ENCODE results near the gene ADAMTS5. TPM values are rescaled to one million over a fixed set of nuclear protein-coding genes. Genes with fewer than 3 reads are reported as not detected.

ADAMTS5 gene
- polyA plus RNA-seq, 3 donors: 0.86 to 1.1 (median 1.0) TPM

- WGBS (ENCODE audit: insufficient coverage): 81% methylated on average over 8 of the region's 13 CpGs
- peak overlapping the region; percentile 77 to 90 (median 84) for H3K27ac Mint-ChIP-seq
- H3K27me3 Mint-ChIP-seq (ENCODE audit: low read depth in 3 of 3): peaks cover 0 to 4% (median 0%) of the 10 kb centered on the region in 3 donors
- no peak overlapping the region for H3K9ac ChIP-seq (ENCODE audit: insufficient read depth, low read length, poor library complexity, severe bottlenecking)
- intact Hi-C loops (cut with micrococcal nuclease): no loop called here
- no peaks in the 10 kb centered on the region for H3K36me3 ChIP-seq (replicated peaks in 1 of 2; ENCODE audit: control insufficient read depth in 1 of 2, insufficient read depth in 2 of 2, low read length in 2 of 2)
- H3K9me3 ChIP-seq (replicated peaks in 1 of 2; ENCODE audit: control insufficient read depth in 1 of 2, insufficient read depth in 1 of 2, low read length in 2 of 2): no peaks in the 10 kb centered on the region
- H3K4me1 ChIP-seq (ENCODE audit: control insufficient read depth in 1 of 2, insufficient read depth in 2 of 2, low read length in 2 of 2): peaks cover 64 to 72% of the 10 kb centered on the region in 2 donors
- DNase-seq: no peak
- peak overlapping the region in 1 of 3 experiments; percentile 41 for H3K4me3 ChIP-seq (replicated peaks in 1 of 3; ENCODE audit: low read depth in 2 of 3, low read length in 3 of 3)
- H3K9me3 Mint-ChIP-seq: no peaks in the 10 kb centered on the region
- H3K27me3 ChIP-seq (ENCODE audit: control insufficient read depth in 2 of 2, insufficient read depth in 2 of 2, low read length in 2 of 2): no peaks in the 10 kb centered on the region
- TF ChIP-seq, protein P1, sequence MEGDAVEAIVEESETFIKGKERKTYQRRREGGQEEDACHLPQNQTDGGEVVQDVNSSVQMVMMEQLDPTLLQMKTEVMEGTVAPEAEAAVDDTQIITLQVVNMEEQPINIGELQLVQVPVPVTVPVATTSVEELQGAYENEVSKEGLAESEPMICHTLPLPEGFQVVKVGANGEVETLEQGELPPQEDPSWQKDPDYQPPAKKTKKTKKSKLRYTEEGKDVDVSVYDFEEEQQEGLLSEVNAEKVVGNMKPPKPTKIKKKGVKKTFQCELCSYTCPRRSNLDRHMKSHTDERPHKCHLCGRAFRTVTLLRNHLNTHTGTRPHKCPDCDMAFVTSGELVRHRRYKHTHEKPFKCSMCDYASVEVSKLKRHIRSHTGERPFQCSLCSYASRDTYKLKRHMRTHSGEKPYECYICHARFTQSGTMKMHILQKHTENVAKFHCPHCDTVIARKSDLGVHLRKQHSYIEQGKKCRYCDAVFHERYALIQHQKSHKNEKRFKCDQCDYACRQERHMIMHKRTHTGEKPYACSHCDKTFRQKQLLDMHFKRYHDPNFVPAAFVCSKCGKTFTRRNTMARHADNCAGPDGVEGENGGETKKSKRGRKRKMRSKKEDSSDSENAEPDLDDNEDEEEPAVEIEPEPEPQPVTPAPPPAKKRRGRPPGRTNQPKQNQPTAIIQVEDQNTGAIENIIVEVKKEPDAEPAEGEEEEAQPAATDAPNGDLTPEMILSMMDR (IDR thresholded peaks at IDR 0.05): no peak
- H4K20me1 ChIP-seq (ENCODE audit: insufficient read depth, low read length): no peaks in the 10 kb centered on the region
- H3K4me3 Mint-ChIP-seq: peak overlapping the region in 1 of 2 donors; percentile 59
- no peaks in the 10 kb centered on the region for H3K79me2 ChIP-seq (ENCODE audit: insufficient read depth, low read length)
- H2AFZ ChIP-seq (ENCODE audit: insufficient read depth, low read depth, low read length, poor library complexity, severe bottlenecking): peak overlapping the region; percentile 39
- peak overlapping the region; percentile 43 for H3K4me2 ChIP-seq (replicated peaks; ENCODE audit: extremely low read depth, low read length, poor library complexity, severe bottlenecking)
- H3K27ac ChIP-seq (ENCODE audit: low read depth in 1 of 2, low read length in 2 of 2): peak overlapping the region; percentile 71 to 72
- H3K36me3 Mint-ChIP-seq: peaks cover 3 to 9% of the 10 kb centered on the region in 2 donors
- peaks cover 62% of the 10 kb centered on the region for H3K4me1 Mint-ChIP-seq
Measured at GRCh38 chr21:26945916-26946675, 20.8 kb downstream of the ADAMTS5 start.

DNA sequence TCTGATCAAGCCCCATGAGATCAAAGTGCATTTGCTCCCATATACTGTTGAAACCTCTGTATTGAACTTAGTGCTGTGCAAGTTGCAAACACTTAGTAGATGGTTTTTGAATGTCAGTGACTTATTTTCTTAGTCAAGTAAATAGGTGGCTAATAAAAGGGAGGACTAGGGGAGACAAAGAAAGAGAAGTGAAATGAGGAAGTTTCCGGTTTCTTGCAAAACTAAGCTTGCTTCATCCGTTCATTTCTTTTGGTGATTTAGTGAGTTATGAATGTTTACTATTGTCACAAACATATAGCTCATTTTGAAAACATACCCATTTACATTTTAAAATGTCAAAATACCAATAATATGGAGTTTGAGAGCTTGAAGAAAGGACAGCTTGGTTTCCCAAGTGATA, 23.0 kb downstream of the ADAMTS5 start:
- no peak overlapping the region for H2AFZ ChIP-seq (ENCODE audit: insufficient read depth, low read depth, low read length, poor library complexity, severe bottlenecking)
- TF ChIP-seq, protein P1 (IDR thresholded peaks at IDR 0.05): no peak
- peak overlapping the region in 2 of 3 experiments; percentile 25 to 58 for H3K4me3 ChIP-seq (replicated peaks in 1 of 3; ENCODE audit: low read depth in 2 of 3, low read length in 3 of 3)
- peak overlapping the region; percentile 63 for H3K4me2 ChIP-seq (replicated peaks; ENCODE audit: extremely low read depth, low read length, poor library complexity, severe bottlenecking)
- no peak overlapping the region for H3K9ac ChIP-seq (ENCODE audit: insufficient read depth, low read length, poor library complexity, severe bottlenecking)
- intact Hi-C loops (cut with micrococcal nuclease): no loop called here
- Mint-ChIP-seq H3K27ac (peak overlapping the region; percentile 54 to 87 (median 72)), H3K27me3 (ENCODE audit: low read depth in 3 of 3) (peaks cover 0 to 2% (median under 1%) of the 10 kb centered on the region in 3 donors), H3K36me3 (peaks cover 9 to 11% of the 10 kb centered on the region in 2 donors), H3K4me1 (peaks cover 56% of the 10 kb centered on the region), H3K4me3 (peak overlapping the region in 1 of 2 donors; percentile 70), H3K9me3 (no peaks in the 10 kb centered on the region)
- WGBS (ENCODE audit: insufficient coverage): no CpG with 5 or more reads among the region's 2 CpGs
- no peaks in the 10 kb centered on the region for H4K20me1 ChIP-seq (ENCODE audit: insufficient read depth, low read length)
- no peaks in the 10 kb centered on the region for H3K79me2 ChIP-seq (ENCODE audit: insufficient read depth, low read length)
- DNase-seq: peak; percentile 59 to 87 (median 67)
- H3K4me1 ChIP-seq (ENCODE audit: control insufficient read depth in 1 of 2, insufficient read depth in 2 of 2, low read length in 2 of 2): peaks cover 59 to 64% of the 10 kb centered on the region in 2 donors
- H3K9me3 ChIP-seq (replicated peaks in 1 of 2; ENCODE audit: control insufficient read depth in 1 of 2, insufficient read depth in 1 of 2, low read length in 2 of 2): no peaks in the 10 kb centered on the region
- H3K36me3 ChIP-seq (replicated peaks in 1 of 2; ENCODE audit: control insufficient read depth in 1 of 2, insufficient read depth in 2 of 2, low read length in 2 of 2): no peaks in the 10 kb centered on the region
- H3K27ac ChIP-seq (ENCODE audit: low read depth in 1 of 2, low read length in 2 of 2): peak overlapping the region in 1 of 2 donors; percentile 71
- peaks cover 0 to 3% of the 10 kb centered on the region in 2 donors for H3K27me3 ChIP-seq (ENCODE audit: control insufficient read depth in 2 of 2, insufficient read depth in 2 of 2, low read length in 2 of 2)
